GM18505 (cell line): ENCODE results near the gene OR13D1.
"Not testable (repeated sequence)": the region's sequence is repeated elsewhere in the genome, so short reads cannot be mapped to it uniquely, and the experiment has no call there.

Experiments
- ATAC-seq: cut with Tn5 transposase; IDR thresholded peaks from one replicate; pipeline ENCODE4 v1.9.1; 2021; ENCODE audit not compliant: unreplicated experiment
- POLR2A ChIP-seq: IDR thresholded peaks from 4 replicates; pipeline ENCODE4 v1.6.1; 2011; ENCODE audit warnings: borderline replicate concordance; ENCODE audit not compliant: insufficient read depth, insufficient read length; ENCODE audit errors: extremely low read depth

The OR13D1 gene, protein sequence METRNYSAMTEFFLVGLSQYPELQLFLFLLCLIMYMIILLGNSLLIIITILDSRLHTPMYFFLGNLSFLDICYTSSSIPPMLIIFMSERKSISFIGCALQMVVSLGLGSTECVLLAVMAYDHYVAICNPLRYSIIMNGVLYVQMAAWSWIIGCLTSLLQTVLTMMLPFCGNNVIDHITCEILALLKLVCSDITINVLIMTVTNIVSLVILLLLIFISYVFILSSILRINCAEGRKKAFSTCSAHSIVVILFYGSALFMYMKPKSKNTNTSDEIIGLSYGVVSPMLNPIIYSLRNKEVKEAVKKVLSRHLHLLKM

DNA sequence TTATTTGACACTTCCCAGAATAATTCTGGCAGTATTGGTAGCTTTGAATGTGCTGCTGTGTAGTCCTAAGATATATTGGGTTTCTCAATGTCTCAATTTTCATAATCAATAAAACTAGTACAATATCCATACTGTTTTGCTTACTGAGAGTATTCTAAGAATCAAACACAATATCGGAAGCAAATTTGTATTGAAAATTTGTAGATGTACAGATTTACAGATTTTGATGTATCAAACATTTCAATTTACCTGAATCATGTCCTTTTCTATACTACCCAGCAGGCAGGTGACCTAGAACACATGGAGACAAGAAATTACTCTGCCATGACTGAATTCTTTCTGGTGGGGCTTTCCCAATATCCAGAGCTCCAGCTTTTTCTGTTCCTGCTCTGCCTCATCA lies at the start of gene OR13D1:
Gene OR13D1 (plus strand): TSS at position 301 of the 400 bp plus-strand sequence. CDS start 0 bp downstream, at position 301.
- TF ChIP-seq POLR2A: no peak
- ATAC-seq: no peak

DNA sequence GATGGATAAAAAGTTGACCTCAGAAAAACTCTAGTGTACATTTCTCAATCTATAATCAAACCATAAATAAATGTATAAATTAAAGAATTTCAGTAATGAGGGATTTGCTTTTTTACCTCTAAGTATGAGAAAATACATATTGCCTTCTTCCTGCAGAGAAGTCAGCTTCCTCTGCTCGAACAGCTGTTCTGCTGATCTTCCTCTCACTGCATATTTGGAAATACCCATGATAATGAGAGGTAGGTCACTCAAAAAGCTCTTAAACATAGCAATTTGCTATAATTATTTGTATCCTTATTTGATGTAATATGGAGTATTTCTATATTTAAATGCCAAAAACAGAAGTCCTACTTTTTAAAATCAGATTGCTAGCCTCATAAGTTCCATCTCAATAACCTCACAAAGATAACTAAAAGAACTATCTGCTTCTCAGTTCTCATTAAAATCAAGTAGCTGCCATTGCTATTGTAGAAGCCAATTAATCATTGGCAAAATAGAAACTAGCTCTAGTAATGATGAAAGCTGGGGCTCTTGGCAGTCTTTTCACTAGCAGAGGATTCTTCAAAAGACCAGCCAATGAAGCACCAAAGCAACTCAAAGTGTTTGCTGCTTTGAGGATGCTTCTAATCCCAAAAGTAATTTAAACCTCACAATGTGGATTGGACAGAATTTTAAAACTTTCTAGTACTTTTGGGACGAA lies 35.7 kb upstream of the OR13D1 start:
- no peak for TF ChIP-seq POLR2A
- no peak for ATAC-seq

DNA sequence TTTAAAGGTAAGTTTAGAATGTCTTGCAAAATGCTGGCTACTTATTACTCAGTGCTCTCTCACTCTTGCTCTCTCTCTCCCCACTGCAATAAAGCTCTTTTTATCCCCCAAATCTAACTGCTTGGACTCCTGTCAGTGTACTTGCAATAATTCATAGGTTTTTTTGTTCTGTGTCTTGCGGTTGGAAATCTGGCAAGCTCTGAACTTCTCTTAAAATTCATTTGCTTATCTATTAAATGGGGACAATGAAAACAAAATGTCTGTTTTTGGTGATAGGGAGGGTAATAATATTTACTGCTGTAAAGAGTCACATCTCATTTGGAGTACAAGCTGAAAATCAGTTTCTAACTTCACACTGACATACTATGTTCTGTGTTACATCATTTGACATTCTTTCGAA lies 18.7 kb upstream of the OR13D1 start:
- ATAC-seq: no peak
- no peak for TF ChIP-seq POLR2A

DNA sequence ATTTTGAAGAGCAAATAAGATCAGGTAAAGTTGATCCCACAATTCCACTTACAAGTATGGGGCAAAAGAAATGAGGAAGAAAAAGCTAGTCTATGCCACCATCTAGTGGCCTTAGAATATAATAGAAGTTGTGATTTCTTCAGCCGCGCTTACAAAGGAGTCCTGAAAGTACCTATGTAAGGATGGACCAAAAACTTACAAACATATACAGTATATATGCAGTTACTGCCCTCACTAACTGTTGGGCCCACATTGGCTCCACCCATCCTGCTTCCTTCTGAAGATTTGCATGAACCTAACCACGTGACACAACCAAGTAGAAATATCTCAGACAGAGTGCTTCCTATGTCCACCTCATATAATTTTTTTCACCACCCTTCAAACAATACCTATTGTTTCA lies 11.7 kb upstream of the OR13D1 start:
- peak; percentile 80 for ATAC-seq
- TF ChIP-seq POLR2A: no peak

DNA sequence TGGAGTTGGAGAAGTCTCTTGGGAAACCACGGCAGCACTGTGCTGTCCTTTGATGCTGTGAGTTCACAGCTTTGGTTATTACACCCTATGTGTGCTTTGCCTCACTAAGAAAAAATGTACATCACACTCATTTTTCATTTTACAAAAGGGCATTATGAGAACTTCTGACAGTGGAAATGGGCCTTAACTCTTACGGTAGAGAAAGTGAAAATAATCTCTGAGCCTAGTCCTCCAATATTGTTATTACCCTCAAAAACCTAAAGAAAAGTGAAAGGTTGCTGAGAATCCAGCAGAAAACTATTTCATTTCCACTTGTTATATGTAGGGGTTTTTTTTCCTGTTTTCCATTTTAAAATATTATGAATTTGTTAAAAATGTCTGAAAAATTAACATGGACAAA lies 8.2 kb upstream of the OR13D1 start:
- peak; percentile 46 for ATAC-seq

DNA sequence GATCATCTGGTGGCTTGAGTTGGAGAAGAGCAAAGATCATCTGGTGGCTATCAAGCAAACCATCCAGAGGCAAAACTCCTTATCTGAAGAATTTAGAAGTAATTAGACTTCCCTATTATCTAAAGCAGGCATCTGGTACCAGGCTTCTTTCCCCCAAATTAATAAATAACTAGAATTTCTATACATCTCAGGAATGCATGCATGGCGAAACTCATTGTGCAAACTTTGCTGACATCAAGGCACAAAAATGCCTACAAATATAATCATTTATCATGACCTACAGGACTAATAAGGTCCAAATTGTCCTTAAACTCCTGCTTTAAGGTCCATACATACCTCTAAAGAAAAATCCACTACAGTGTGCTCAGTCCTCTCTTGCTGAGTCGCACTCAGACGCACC lies 6.0 kb downstream of the OR13D1 start:
- ATAC-seq: no peak
- no peak for TF ChIP-seq POLR2A

More for the DNA sequence above, 8.2 kb upstream of the OR13D1 start:
- no peak for TF ChIP-seq POLR2A

DNA sequence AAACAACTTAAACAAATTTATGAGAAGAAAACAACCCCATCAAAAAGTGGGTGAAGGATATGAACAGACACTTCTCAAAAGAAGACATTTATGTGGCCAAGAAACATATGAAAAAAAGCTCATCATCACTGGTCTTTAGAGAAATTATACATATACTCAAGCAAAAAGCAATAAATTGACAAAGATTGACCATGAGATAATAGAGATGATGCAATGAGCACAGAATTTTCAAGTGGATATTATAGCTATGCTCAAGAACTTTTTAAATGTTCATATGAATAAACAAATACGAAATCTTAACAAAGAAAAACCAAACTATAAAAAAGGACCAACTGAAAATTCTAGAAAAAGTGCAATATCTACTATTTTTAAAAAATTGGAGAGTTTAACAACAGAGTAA lies 14.4 kb downstream of the OR13D1 start:
- not testable (repeated sequence) for ATAC-seq

DNA sequence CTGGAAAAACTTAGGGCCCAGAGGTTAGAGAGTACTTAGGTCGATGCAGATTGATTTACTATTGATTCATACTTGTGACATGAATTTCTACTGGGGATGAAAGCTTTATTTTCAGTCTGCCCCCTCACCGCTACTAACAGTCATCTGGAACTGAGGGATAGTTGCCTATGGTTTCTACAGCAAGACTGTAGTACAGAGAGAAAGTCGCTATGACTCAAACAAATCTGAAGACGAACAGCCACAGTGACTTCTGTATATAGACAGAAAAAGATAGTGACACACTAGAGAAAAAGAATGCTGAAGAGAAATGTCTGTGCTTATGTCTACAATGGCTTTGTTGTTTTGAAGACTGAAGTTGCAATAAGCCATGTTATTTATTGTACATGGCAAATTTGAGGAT lies 17.3 kb downstream of the OR13D1 start:
- TF ChIP-seq POLR2A: no peak
- ATAC-seq: no peak

DNA sequence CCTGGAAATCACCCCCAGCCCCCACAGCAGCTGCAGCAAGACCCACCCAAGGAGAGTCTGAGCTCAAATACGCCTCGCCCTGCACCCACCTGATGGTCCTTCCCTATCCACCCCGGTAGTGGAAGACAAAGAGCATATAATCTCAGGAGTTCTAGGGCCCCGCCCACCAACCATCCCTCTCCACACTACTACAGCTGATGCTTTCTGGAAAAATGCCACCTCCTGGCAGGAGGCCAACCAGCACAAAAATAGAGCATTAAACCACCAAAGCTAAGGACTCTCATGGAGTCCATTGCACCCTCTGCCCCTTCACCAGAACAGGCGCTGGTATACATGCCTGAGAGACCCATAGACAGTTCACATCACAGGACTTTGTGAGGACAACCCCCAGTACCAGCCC lies 30.7 kb downstream of the OR13D1 start:
- no peak for TF ChIP-seq POLR2A
- no peak for ATAC-seq

DNA sequence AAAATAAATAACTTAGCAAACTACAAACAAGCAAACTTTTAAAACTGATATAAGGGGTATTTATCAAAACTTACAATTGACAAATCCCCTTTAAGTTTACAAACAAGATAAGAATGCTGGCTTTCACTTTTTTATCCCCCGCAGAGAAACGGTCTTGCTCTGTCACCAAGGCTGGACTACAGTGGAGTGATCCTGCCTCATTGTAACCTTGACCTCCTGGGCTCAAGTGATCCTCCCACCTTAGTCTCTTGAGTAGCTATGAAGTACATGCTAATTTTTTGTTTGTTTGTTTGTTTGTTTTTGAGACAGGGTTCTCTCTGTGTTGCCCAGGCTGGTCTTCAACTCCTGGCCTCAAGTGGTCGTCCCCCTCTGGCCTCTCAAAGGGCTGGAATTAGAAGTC lies 44.1 kb downstream of the OR13D1 start:
- no peak for ATAC-seq
- no peak for TF ChIP-seq POLR2A

DNA sequence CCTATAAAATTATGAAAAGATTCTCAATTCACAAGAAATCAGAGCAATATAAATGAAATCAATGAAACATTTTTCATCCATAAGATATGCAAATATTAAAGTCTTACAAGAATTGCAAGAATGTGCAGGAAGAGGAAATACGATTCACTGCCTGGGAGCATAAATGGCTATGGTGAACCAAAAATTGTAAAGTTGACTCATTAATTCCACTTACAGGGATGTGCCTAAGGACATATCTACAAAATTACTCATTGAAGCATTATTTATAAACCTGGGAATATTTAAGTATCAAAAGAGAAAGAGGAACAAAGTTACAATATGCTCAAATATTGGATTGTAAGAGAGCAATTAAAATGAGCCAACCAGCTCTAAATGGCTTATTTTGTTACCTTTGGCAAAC lies 46.3 kb downstream of the OR13D1 start:
- ATAC-seq: no peak
- no peak for TF ChIP-seq POLR2A

DNA sequence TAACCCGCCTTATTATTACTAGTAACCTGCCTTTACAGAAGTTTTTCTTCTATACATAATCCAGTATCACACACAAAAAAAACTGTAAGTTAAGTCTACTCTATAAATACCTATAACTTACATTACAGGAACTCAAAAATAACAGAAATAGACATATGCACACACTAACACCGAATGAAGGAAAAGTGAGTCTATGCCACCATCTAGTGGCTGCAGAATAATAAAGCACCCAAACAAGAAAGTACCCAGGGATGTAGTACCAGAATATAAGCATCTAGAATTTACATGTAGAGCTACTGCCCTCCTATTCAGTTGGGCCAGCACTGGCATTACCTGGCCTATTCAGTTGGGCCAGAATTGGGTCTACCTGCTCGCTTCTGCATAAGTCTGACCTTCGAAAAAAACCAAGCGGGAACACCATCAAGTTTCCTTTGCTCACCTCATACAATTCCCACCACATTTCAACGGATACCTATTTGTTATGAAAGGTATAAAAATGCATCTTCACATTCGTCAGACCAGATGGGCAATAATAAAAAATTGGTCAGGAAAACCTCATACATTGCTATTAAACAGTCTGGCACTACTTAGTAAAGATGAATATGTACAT lies 49.2 kb downstream of the OR13D1 start:
- TF ChIP-seq POLR2A: no peak
- ATAC-seq: peak; percentile 32
